Stimulated activated CD4-positive, alpha-beta T cell treated with anti-CD3 and anti-CD28 coated beads, Interleukin-2, amount 100 ng/mL, for 4 hours (primary cell): Measurements from ENCODE around the gene SOCS6.
"Not testable (repeated sequence)": the region's sequence is repeated elsewhere in the genome, so short reads cannot be mapped to it uniquely, and the experiment has no call there.

ENCODE experiments used
- DNase-seq: peaks from one replicate; pipeline ENCODE4 v3.0.0-alpha.2; 2020; ENCODE audit warnings: low read depth

The SOCS6 gene

GRCh38 chr18:70324897-70325296 is 36.1 kb downstream of the SOCS6 start:
- DNase-seq: no peak

- DNase-seq: no peak
These were observed 37.4 kb downstream of the SOCS6 start for GRCh38 chr18:70326255-70326654.

GRCh38 chr18:70328169-70328568 is 39.3 kb downstream of the SOCS6 start:
- no peak for DNase-seq

GRCh38 chr18:70329071-70329470 is 40.2 kb downstream of the SOCS6 start:
- DNase-seq: no peak

DNA sequence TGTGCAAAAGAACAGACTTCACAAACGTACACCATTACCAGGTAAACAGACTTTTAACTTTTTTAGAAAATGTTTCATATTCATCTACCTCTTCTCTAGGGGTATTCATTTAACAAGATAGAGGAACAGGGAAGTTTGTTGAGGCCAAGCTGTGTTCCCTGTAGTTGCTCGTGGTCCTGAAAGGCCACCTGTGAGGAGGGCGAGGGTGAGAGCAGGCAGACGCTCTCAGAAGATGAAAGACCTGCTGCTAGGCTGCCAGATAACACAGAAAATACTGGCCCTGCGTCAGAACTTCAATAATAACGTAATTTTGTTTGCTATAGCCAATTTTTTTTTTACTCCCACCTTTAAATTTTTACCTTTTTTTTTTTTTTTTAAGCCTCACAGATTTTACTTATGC is 42.0 kb downstream of the SOCS6 start:
- DNase-seq: no peak

- DNase-seq: no peak
These were observed 42.7 kb downstream of the SOCS6 start for GRCh38 chr18:70331456-70332097.

- DNase-seq: no peak
These were observed 43.8 kb downstream of the SOCS6 start for GRCh38 chr18:70332694-70333093.

DNA sequence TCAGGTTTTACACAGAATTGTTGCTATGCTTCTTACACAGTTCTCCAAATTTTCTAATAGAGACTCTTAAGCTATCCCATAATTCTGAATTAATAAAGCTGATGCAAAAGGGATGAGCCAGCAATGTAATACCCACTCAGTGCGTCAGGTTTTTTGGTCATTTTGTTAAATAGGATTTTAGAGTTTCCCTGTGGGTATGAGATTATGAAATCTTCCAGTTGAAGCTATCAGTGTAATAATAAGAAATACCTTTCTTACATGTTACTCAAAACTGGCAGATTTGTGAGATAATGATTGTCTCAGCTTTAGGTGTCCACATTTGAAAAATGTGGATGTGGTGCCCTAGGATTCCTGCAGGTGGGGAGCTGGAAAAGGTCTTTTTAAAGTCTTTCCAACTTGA is 44.5 kb downstream of the SOCS6 start:
- no peak for DNase-seq

GRCh38 chr18:70333757-70334156 is 44.9 kb downstream of the SOCS6 start:
- no peak for DNase-seq

GRCh38 chr18:70334264-70334663 is 45.4 kb downstream of the SOCS6 start:
- no peak for DNase-seq

- no peak for DNase-seq
These were observed 46.0 kb downstream of the SOCS6 start for GRCh38 chr18:70334728-70335329.

DNA sequence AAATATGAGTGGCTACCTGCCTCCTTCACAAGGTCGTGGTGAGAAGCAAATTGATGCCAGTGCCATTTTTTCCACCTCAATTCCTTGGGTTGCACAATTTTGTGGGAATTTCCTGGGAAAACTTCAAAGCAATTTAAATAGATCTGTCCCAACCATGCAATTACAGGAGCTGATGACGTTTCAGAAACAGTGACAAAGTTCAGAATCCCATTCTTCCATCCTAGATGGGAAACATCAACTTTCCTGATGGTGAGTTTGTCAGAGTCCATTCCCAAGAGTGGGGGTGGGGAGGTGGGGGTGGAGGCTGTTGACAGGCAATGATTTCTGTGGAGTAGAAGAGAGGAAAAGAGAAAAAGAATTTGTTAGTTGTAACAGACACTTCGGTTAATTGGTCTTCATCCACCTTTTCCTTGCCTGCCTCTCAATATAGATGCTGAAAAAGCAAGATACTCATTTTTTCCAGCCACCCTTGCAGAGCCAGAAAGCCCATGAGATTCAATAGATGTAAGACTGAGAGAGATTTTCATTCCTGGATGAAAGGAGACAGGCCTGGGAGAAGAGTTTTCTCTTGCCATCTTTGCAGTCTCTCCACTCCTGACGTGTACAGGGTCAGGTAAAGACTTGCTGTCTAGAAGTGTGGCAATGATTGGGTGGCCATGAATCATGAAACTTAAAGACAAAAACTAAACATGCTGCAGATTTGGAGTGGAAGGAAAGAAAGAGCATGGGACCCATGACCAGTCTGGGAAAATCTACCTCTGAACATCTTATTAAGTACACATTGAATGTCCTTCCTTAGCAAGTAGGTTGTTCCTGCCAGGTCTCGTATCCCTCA is 47.3 kb downstream of the SOCS6 start:
- DNase-seq: no peak

GRCh38 chr18:70337139-70337972 is 48.5 kb downstream of the SOCS6 start:
- DNase-seq: no peak

- no peak for DNase-seq
These were observed 50.0 kb downstream of the SOCS6 start for GRCh38 chr18:70338890-70339289.

- no peak for DNase-seq
These were observed 51.1 kb downstream of the SOCS6 start for GRCh38 chr18:70339915-70340314.

- not testable (repeated sequence) for DNase-seq
These were observed 59.6 kb downstream of the SOCS6 start for GRCh38 chr18:70348481-70348880.

DNA sequence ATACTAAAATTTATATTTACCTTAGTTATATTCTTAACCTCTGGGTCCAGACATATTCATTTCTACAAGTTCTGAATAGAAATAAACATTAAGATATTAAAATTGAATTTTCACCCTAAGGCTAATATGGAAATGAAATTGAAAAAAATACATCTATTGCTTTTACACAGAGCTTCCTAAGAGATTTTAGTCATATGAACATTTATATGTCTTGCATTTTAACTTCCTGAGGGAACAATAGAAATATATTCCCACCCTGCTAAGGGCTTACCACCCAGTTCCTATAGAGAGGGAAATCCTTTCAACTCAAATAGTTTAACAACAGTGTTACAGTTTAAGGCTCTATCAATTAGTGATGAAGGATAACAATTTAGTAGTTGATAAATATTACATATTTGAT is 60.5 kb downstream of the SOCS6 start:
- no peak for DNase-seq

DNA sequence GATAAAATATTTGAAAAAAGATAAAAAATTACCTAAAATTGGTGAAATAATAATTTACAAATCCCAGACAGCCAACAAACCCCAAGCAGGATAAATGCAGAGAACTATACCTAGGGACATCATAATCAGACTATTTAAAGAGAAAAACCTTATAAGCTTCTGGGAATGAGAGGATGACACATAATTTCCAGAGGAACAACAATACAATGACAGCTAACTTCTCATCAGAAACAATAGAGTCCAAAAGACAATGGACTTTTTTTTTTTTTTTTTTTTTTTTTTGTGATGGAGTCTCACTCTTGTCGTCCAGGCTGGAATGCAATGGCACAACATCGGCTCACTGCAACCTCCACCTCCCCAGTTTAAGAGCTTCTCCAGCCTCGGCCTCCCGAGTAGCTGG is 65.2 kb downstream of the SOCS6 start:
- DNase-seq: no peak

DNA sequence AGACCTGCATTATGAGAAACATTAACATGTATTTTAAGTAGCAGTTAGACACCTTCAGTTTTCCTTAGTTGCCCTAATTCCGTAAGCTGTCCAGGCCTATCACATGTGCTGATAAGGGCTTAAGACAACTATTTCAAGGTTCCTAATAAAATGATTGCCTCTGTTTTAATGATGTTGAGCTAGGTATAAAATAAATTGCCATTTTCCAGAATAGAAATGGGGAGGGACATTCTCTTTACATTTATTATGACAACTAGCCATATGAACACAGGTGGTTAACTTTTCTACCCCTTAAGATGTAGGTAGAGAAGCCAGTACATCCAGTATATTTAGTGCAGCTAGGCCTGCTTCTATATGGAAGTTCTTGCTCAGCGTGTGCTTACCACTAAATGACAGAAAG is 65.9 kb downstream of the SOCS6 start:
- no peak for DNase-seq

GRCh38 chr18:70355620-70356385 is 67.0 kb downstream of the SOCS6 start:
- DNase-seq: no peak

DNA sequence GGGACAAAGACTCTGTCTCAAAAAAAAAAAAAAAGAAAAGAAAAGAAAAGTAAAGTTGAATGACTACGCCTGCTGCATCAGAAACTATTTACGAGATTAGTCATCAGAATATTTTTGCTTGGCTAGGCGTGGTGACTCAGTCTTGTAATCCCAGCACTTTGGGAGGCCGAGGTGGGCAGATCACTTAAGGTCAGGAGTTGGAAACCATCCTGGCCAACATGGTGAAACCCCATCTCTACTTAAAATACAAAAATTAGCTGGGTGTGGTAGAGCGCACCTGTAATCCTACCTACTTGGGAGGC is 69.2 kb downstream of the SOCS6 start:
- not testable (repeated sequence) for DNase-seq

DNA sequence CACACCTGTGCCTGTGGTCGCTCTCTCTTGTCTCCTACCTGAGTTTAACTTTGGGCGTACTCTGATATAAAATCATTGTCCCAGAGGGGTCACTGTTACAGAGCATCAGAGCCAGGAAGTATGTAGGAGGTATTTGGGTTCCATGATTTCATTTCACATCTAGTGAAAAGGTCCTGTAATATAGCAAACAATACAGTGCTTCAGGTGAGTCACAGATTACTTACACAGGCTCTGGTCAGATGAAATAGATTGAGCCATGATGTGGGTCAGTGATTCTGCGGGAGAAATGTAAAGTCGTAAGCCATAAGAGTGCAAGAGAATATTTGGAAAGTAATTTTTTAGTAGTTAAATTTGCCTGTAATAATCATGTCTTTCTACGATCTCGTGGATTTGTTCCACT is 70.2 kb downstream of the SOCS6 start:
- DNase-seq: no peak
